Caco-2 (cell line): ENCODE measurements around the gene GAPDH. TPM values are rescaled to one million over a fixed set of nuclear protein-coding genes. Genes with fewer than 3 reads are reported as not detected.

ENCODE experiments used
- BruUV-seq: library from RNA; stranded (reverse); fragments of 400-500 nt; replicated peaks from 2 replicates; lab custom pipeline; 2021; lab: Mats Ljungman, UMichigan
- CTCF ChIA-PET: fragments of 300-600 bp; sonication (Branson Sonifier 250); formaldehyde crosslinking; loops from one replicate; lab custom pipeline; 2022; ENCODE audit warnings: antibody characterized with exemption; lab: Charles Lee
- POLR2A ChIA-PET: fragments of 300-600 bp; sonication (Branson Sonifier 250); formaldehyde crosslinking; loops from one replicate; lab custom pipeline; 2022; ENCODE audit warnings: antibody characterized with exemption; lab: Charles Lee
- DNase-seq, 2 experiments: peaks; one replicate each; pipeline versions ENCODE4 v3.0.0 to v3.0.0-alpha.2; 2020 to 2022
- H3K27me3 ChIP-seq: replicated peaks from 2 replicates; pipeline ENCODE4 v1.6.0; 2011; ENCODE audit warnings: low read length; ENCODE audit not compliant: control insufficient read depth, insufficient read depth
- H3K36me3 ChIP-seq: 2 replicates; pipeline ENCODE4 v1.5.1; 2011; ENCODE audit warnings: low read length; ENCODE audit not compliant: control insufficient read depth, insufficient read depth
- H3K4me1 ChIP-seq: fragments of 250-450 bp; sonication (Bioruptor Pico); 2 replicates; pipeline ENCODE4 v1.5.1; 2020; ENCODE audit warnings: mild to moderate bottlenecking
- H3K4me3 ChIP-seq: 2 replicates; pipeline ENCODE4 v1.5.1; 2011; ENCODE audit warnings: low read depth, mild to moderate bottlenecking, control low read depth, low read length
- H3K9me3 ChIP-seq: fragments of 250-450 bp; sonication (Bioruptor Pico); 2 replicates; pipeline ENCODE4 v1.5.1; 2020; ENCODE audit warnings: mild to moderate bottlenecking, moderate library complexity
- H3K27ac Mint-ChIP-seq: one replicate; pipeline ENCODE4 v1.8.0; 2022; ENCODE audit warnings: mixed read lengths; ENCODE audit not compliant: unreplicated experiment
- H3K27me3 Mint-ChIP-seq: one replicate; pipeline ENCODE4 v1.8.0; 2022; ENCODE audit warnings: mixed read lengths; ENCODE audit not compliant: insufficient read depth, unreplicated experiment
- H3K36me3 Mint-ChIP-seq: one replicate; pipeline ENCODE4 v1.8.0; 2022; ENCODE audit warnings: mild to moderate bottlenecking, mixed read lengths; ENCODE audit not compliant: insufficient read depth, unreplicated experiment
- H3K4me1 Mint-ChIP-seq: one replicate; pipeline ENCODE4 v1.8.0; 2022; ENCODE audit warnings: low read depth, mixed read lengths; ENCODE audit not compliant: unreplicated experiment
- H3K4me3 Mint-ChIP-seq: one replicate; pipeline ENCODE4 v1.8.0; 2022; ENCODE audit warnings: mild to moderate bottlenecking, moderate library complexity, mixed read lengths; ENCODE audit not compliant: unreplicated experiment
- H3K9me3 Mint-ChIP-seq: one replicate; pipeline ENCODE4 v1.8.0; 2022; ENCODE audit warnings: mixed read lengths; ENCODE audit not compliant: unreplicated experiment
- CTCF ChIP-seq, 2 experiments: fragments of 200-600 bp in 1 of 2; IDR thresholded peaks; 1 replicate in 1 of 2; 2 replicates in 1 of 2; pipeline versions ENCODE4 v1.5.1 to v1.8.0; 2011 to 2022; ENCODE audit warnings: antibody characterized with exemption in 1 of 2, control low read depth in 1 of 2, inconsistent platforms in 1 of 2, low read depth in 1 of 2, low read length in 1 of 2, mild to moderate bottlenecking in 1 of 2, moderate library complexity in 1 of 2; ENCODE audit not compliant: insufficient read depth in 1 of 2, severe bottlenecking in 1 of 2, unreplicated experiment in 1 of 2
- intact Hi-C: fragments of 100-400 bp; cut with micrococcal nuclease; formaldehyde crosslinking; loops from one replicate; pipeline ENCODE4 v1.10.0; 2022; ENCODE audit not compliant: unreplicated experiment
- total RNA-seq: library from RNA; stranded (reverse); gene quantifications from 2 replicates; pipeline ENCODE4 v1.2.3, GENCODE V29; 2022

Gene GAPDH
- total RNA-seq, 1 experiment from 2014 or later: 4,975 TPM

DNA sequence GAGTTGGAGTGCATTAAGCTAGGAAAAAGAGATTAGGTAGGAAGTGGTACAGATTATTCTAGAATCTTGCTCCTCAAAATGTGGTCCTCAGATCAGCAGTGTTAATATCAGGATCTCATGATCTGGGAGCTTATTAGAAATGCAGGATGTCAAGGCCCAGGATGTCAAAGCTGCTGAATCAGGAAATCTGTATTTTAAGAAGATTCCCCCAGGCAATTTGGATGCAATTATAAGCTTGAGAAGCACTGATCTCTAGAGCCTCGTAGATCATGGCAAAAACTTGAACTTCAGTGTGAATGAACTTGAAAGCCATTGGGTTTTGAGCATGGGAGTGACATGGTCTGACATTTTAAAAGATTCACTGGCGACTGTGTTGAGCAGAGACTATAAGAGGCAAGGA, 33.9 kb upstream of the GAPDH start:
- DNase-seq: no peak
- Mint-ChIP-seq H3K4me1 (peaks cover 3% of the 10 kb centered on the region), H3K9me3 (no peaks in the 10 kb centered on the region), H3K27ac (no peak overlapping the region), H3K27me3 (no peaks in the 10 kb centered on the region), H3K4me3 (no peak overlapping the region), H3K36me3 (peaks cover 42% of the 10 kb centered on the region)
- Histone ChIP-seq H3K27me3 (no peaks in the 10 kb centered on the region), H3K4me1 (peaks cover 3% of the 10 kb centered on the region), H3K4me3 (no peak overlapping the region), H3K36me3 (peaks cover 8% of the 10 kb centered on the region), H3K9me3 (no peaks in the 10 kb centered on the region)
- ChIA-PET CTCF (interaction anchor here (0.6 kb wide), 1 partner anchor 34 kb away, joined by 4 read pairs; the partner anchor contains the start of gene GAPDH), POLR2A (interaction anchor here (0.6 kb wide), 1 partner anchor 34 kb away, joined by 11 read pairs; the partner anchor contains the start of gene GAPDH)
- TF ChIP-seq CTCF (IDR thresholded peaks at IDR 0.05; ENCODE audit: insufficient read depth in 1 of 2, low read depth in 1 of 2, low read length in 1 of 2, severe bottlenecking in 1 of 2, unreplicated experiment in 1 of 2): no peak
- intact Hi-C loops: no loop called here
- no TSS peak for BruUV-seq

DNA sequence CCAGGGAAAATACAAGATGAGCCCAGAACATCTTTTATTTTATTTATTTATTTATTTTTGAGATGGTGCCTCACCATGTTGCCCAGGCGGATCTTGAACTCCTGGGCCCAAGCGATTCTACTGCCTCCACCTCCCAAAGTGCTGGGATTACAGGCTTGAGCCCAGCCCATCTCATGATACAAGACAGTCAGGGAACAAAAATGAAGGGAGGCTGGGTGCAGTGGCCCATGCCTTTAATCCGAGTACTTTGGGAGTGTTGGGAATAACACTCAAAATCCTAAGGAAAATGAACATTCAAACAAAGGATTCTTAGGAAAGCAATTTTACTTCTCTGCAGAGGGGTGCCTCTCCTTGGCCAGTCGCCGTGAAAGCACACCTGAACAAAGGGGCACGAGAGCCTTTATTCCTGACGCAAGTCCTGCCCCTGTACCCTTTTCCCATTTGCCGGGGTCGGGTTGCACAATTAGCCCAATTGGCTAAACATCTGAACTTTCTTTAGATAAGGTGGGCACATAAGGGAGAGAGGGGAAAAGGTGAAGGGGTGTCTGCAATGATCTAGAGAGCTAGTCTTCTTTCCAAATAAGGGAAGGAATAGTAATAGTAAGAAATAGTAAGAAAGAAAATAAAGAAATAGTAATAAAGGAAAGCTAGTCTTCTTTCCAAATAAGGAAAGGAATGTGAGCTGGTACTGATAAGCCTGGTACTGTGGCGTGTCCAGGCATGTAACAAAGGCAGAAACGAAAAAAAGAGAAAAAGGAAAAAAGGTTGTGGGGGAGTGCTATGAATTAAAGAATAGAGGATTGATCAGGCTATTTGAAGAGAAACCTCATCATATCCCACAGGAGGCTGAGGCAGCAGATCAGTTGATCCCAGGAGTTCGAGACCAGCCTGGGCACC, 27.0 kb upstream of the GAPDH start:
- Histone ChIP-seq H3K4me1 (peaks cover 18% of the 10 kb centered on the region), H3K36me3 (peaks cover 2% of the 10 kb centered on the region), H3K4me3 (no peak overlapping the region), H3K9me3 (no peaks in the 10 kb centered on the region), H3K27me3 (no peaks in the 10 kb centered on the region)
- DNase-seq: peak; percentile 58 to 59
- intact Hi-C loops: no loop called here
- Mint-ChIP-seq H3K36me3 (peaks cover 63% of the 10 kb centered on the region), H3K27me3 (no peaks in the 10 kb centered on the region), H3K4me1 (peaks cover 12% of the 10 kb centered on the region), H3K4me3 (peak overlapping the region; percentile 4), H3K9me3 (no peaks in the 10 kb centered on the region), H3K27ac (peak overlapping the region; percentile 75)
- no TSS peak for BruUV-seq
- TF ChIP-seq CTCF (IDR thresholded peaks at IDR 0.05; ENCODE audit: insufficient read depth in 1 of 2, low read depth in 1 of 2, low read length in 1 of 2, severe bottlenecking in 1 of 2, unreplicated experiment in 1 of 2): no peak
- CTCF ChIA-PET: interaction anchor here (0.9 to 1.9 kb wide), 2 partner anchors 30 to 42 kb away, joined by 3 to 7 read pairs; no protein-coding TSS in a partner anchor
- POLR2A ChIA-PET: interaction anchor here (0.6 to 1.6 kb wide), 7 partner anchors 14 to 400 kb away, joined by 3 to 22 read pairs (median 4); partner anchors contain the start of genes GAPDH and MRPL51

DNA sequence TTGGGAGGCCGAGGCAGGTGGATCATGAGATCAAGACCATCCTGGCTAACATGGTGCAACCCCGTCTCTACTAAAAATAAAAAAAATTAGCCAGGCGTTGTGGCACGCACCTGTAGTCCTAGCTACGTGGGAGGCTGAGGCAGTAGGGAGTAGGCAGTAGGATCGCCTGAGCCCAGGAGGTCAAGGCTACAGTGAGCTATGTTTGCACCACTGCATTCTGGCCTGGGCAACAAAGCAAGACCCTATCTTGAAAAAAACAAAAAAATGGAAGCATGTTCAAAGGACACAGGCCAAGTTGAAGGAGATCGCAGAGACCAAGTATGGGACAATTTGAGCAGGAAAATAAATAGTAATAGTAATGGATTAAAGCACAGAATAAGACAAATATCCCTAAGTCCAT, 26.2 kb upstream of the GAPDH start:
- no peak for TF ChIP-seq CTCF (IDR thresholded peaks at IDR 0.05; ENCODE audit: insufficient read depth in 1 of 2, low read depth in 1 of 2, low read length in 1 of 2, severe bottlenecking in 1 of 2, unreplicated experiment in 1 of 2)
- ChIA-PET POLR2A (interaction anchor here (0.7 to 1.6 kb wide), 5 partner anchors 15 to 182 kb away, joined by 3 to 22 read pairs (median 3); partner anchors contain the start of genes GAPDH and MRPL51), CTCF (interaction anchor here (0.9 to 1.9 kb wide), 2 partner anchors 30 to 43 kb away, joined by 3 to 7 read pairs; no protein-coding TSS in a partner anchor)
- peak overlapping the region; percentile 75 for H3K27ac Mint-ChIP-seq
- no peaks in the 10 kb centered on the region for H3K9me3 Mint-ChIP-seq
- no peaks in the 10 kb centered on the region for H3K27me3 Mint-ChIP-seq
- peaks cover 70% of the 10 kb centered on the region for H3K36me3 Mint-ChIP-seq
- H3K4me1 ChIP-seq: peaks cover 18% of the 10 kb centered on the region
- H3K4me1 Mint-ChIP-seq: peaks cover 12% of the 10 kb centered on the region
- H3K9me3 ChIP-seq: no peaks in the 10 kb centered on the region
- no peak overlapping the region for H3K4me3 ChIP-seq
- intact Hi-C loops: no loop called here
- no peak overlapping the region for H3K4me3 Mint-ChIP-seq
- no TSS peak for BruUV-seq
- H3K27me3 ChIP-seq: no peaks in the 10 kb centered on the region
- no peak for DNase-seq
- H3K36me3 ChIP-seq: peaks cover 3% of the 10 kb centered on the region
